ENCODE data around the gene CFAP43. TPM values are rescaled to one million over a fixed set of nuclear protein-coding genes. Genes with fewer than 3 reads are reported as not detected.

The CFAP43 gene
- total and polyA plus RNA-seq, 2 of the 8 experiments (the other 6 are each of a cell fraction or from before 2014, with no cell fraction given): 0.11 to 0.27 TPM

DNA sequence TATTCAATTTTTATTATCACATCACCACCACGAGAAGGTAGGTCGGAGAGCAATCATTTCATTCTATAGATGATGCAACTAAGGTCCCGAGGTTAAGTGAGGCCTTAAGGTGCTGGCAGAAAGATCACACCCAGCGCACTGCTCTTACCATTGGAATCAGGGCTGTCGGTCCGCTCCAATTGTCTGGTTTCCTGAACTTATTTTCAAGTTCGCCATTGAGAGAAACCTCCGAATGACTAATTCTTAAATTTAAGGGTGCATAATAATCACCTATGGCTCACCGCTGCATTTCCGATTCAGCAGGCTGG, 36.2 kb upstream of the CFAP43 start:
- Histone ChIP-seq H3K79me1 (ENCODE audit: low read depth, low read length) (peaks cover 2% of the 10 kb centered on the region; the same call in 1 of the 2 replicates), H3K79me2 (ENCODE audit: control insufficient read depth in 1 of 2, insufficient read depth in 2 of 2, low read length in 2 of 2) (peaks cover 0 to 42% of the 10 kb centered on the region in 2 experiments; a peak in 3 of 4 replicates)

More for the DNA sequence above, 36.2 kb upstream of the CFAP43 start:
- H3K4me2 ChIP-seq (ENCODE audit: insufficient read depth in 1 of 2, low read depth in 2 of 2, low read length in 2 of 2): peak overlapping the region; percentile 64 to 73
- no peak overlapping the region for H2BK120ac ChIP-seq (replicated peaks; ENCODE audit: low read depth, low read length)
- ChIA-PET CTCF (ENCODE audit: partially characterized antibody) (no interaction called here), POLR2A (ENCODE audit: partially characterized antibody) (interaction anchor here (1.0 to 6.5 kb wide), 6 partner anchors 9 to 146 kb away, joined by 3 to 81 read pairs (median 5); partner anchors contain the start of genes GSTO1 and SFR1)
- H3K27ac ChIP-seq (ENCODE audit: low read depth, low read length): peak overlapping the region; percentile 80
- H2BK15ac ChIP-seq (ENCODE audit: low read length): no peak overlapping the region
- H2AFZ ChIP-seq (ENCODE audit: low read length): no peak overlapping the region
- 4% methylated on average over 10 of the region's 10 CpGs; no CpG with 5 or more reads in 1 of the 2 experiments for WGBS, 2 experiments (ENCODE audit: extremely low coverage in 1 of 2, insufficient coverage in 1 of 2, insufficient read length in 1 of 2, insufficient replicate concordance in 2 of 2, low coverage in 1 of 2, low lambda C conversion rate in 2 of 2, missing lambda C conversion rate in 1 of 2)
- H3K36me3 ChIP-seq (ENCODE audit: control insufficient read depth in 2 of 4, insufficient read depth in 4 of 4, low read length in 3 of 4): peaks cover 0 to 28% (median 0%) of the 10 kb centered on the region in 4 experiments; a peak in 4 of 8 replicates
- H2BK12ac ChIP-seq (ENCODE audit: low read depth, low read length): no peak overlapping the region
- H3K23me2 ChIP-seq (ENCODE audit: low read depth, low read length): no peaks in the 10 kb centered on the region
- H3K56ac ChIP-seq (replicated peaks; ENCODE audit: insufficient read length, low read depth, low read length): no peak overlapping the region
- DNase-seq (ENCODE audit: low read depth in 1 of 2, low spot score in 2 of 2): no peak
- H3K23ac ChIP-seq (ENCODE audit: insufficient read length): no peak overlapping the region
- peak overlapping the region; percentile 46 for H2BK5ac ChIP-seq (ENCODE audit: low read depth, low read length)
- H3K9ac ChIP-seq (replicated peaks in 1 of 4; ENCODE audit: extremely low read depth in 1 of 4, low read depth in 3 of 4, low read length in 3 of 4): peak overlapping the region; percentile 92 to 97 (median 94)
- H4K8ac ChIP-seq (ENCODE audit: extremely low read depth, insufficient read depth, low read length): peak overlapping the region; percentile 93; the same call in 1 of the 2 replicates
- peaks cover 0 to 4% (median 2%) of the 10 kb centered on the region in 4 experiments; a peak in 2 of 7 replicates for H3K4me1 ChIP-seq (replicated peaks in 1 of 4; ENCODE audit: control insufficient read depth in 3 of 4, insufficient read depth in 4 of 4, low read length in 3 of 4)
- H2AK5ac ChIP-seq (ENCODE audit: low read depth, low read length): no peak overlapping the region
- H4K5ac ChIP-seq (ENCODE audit: insufficient read length, low read depth, low read length): no peak overlapping the region
- peak overlapping the region; percentile 34; the same call in 1 of the 2 replicates for H3K18ac ChIP-seq (ENCODE audit: extremely low read depth, low read length)
- H4K20me1 ChIP-seq (replicated peaks in 1 of 2; ENCODE audit: control insufficient read depth in 1 of 2, insufficient read depth in 2 of 2, low read length in 2 of 2): peaks cover 0 to 2% of the 10 kb centered on the region in 2 experiments
- H3K14ac ChIP-seq (ENCODE audit: insufficient read length): no peak overlapping the region
- no peak overlapping the region for H2BK20ac ChIP-seq (ENCODE audit: low read length)
- no peak overlapping the region for H3K4ac ChIP-seq (replicated peaks; ENCODE audit: insufficient read length, low read depth, low read length)
- no peaks in the 10 kb centered on the region for H3K9me3 ChIP-seq (ENCODE audit: insufficient read depth in 2 of 2, low read depth in 1 of 2, low read length in 1 of 2)
- H3K27me3 ChIP-seq (replicated peaks in 1 of 4; ENCODE audit: control insufficient read depth in 3 of 4, extremely low read depth in 1 of 4, insufficient read depth in 3 of 4, low read length in 3 of 4): no peaks in the 10 kb centered on the region
- FAIRE-seq: no peak
- peak; percentile 12 for TF ChIP-seq ATF2 (IDR thresholded peaks at IDR 0.05; ENCODE audit: low read length)
- no peak for TF ChIP-seq CEBPB (IDR thresholded peaks at IDR 0.05; ENCODE audit: low read depth, low read length)
- no peak overlapping the region for H4K91ac ChIP-seq (replicated peaks; ENCODE audit: insufficient read length, low read length)
- peak overlapping the region; percentile 91 to 98 (median 96) for H3K4me3 ChIP-seq (ENCODE audit: extremely low read depth in 1 of 4, insufficient read depth in 2 of 4, low read depth in 3 of 4, low read length in 4 of 4)

Data from H1 (cell line).